Measurements from ENCODE around the gene EHMT1.

Gene EHMT1

DNA sequence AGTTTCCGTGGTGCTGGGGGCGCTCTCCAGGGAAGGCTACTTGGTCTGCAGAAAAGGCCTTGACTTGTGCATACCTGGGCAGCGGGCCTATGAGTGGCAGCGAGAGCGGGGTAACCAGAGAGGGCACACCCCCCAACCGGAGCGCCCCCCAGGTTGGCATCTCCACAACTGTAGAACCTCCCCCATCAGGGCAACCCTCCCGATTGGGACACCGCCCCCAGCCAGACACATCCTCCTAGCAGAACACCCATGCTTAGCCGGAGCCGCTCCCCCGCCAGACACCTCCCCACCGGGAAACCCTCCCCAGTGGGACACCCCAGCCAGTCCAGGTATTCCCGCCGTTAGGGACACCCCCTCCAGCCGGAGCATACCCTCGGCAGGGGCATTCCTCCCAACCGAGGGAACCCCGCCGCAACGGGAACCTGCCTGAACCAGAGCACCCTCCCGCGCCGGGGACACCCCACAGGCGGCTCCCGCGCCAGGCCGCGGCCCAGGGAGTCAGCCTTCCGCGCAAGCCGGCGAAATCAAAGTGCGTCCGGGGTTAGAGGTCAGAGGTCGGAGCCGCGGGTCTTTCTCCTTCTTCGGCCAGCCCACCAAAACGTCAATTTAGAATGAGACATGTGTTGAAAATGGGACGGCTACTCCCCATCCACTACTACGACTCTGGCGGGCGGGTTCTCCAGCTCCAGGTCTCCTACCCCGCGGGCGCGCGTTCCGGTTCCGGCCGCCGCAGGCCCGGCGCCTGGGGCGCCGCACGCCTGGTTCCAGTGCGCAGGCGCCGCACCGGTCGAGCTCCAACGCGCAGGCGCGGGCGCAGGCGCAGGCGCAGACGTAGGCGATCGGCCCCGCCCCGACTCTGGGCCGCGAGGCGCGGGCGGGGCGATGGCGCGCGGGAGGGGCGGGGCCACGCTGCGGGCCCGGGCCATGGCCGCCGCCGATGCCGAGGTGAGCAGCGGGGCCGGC, at the start of gene EHMT1:
Gene EHMT1, plus strand, starts transcription at position 901 of the 963 bp plus-strand sequence. Its CDS starts 24 bp downstream, at position 925.
- DNase-seq (ENCODE audit: low spot score) (peak; percentile 97), FAIRE-seq (no peak)

DNA sequence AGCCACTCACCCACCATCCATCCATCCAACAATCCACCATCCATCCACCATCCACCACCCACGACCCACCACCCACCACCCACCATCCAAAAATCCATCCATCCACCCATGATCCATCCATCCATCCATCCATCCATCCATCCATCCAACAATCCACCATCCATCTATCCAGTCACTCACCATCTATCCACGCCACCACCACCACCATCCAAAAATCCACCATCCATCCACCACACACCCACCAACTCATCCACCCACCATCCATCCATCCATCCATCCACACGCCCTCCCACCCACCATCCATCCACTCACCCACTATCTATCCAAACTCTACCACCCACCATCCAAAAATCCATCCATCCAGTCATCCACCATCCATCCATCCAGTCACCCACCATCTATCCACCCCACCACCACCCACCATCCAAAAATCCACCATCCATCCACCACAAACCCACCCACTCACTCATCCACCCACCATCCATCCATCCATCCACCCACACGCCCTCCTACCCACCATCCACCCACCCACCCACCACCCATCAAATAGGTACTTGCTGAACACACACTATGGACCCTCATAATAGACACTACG, 49.1 kb upstream of the EHMT1 start:
- no peak for DNase-seq (ENCODE audit: low spot score)
- peak; percentile 37 for FAIRE-seq

DNA sequence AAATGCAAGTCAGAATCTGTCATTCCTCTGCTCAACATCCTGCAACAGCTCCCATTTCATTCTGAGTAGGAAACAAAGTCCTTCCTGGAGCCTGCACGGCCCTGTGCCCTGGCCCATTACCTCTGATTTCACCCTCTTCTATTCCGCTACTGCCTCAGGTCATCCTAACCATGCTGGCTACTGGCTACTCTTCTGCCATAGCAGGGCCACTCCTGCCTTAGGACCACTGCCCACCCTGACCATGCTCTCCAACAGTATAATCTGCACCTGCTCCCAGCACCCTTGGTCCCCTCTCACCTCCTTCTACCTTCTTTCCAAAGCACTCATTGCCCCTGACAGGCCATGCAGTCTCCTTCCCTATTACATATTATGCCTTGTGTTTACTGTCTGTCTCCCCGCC, 48.2 kb upstream of the EHMT1 start:
- FAIRE-seq (no peak), DNase-seq (ENCODE audit: low spot score) (no peak)

DNA sequence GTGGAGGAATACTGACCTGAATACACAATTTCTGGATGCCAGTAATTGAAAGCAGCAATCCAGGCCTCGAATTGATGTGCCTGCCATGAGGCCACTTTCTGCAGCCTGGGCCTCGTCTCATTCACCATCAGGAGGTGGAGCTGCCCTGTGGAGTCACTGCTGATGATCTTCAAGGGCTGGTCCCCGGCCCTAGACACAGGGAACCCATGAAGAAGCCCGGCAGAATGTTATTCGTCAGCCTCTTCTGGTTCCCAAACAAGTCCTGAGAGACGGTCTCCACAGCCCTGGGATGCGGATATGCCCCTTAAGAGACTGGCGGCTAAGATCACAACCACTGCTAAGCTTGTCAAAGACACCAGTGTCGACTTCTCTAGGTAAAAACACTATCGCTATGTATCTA, 44.6 kb upstream of the EHMT1 start:
- FAIRE-seq (no peak), DNase-seq (ENCODE audit: low spot score) (no peak)

DNA sequence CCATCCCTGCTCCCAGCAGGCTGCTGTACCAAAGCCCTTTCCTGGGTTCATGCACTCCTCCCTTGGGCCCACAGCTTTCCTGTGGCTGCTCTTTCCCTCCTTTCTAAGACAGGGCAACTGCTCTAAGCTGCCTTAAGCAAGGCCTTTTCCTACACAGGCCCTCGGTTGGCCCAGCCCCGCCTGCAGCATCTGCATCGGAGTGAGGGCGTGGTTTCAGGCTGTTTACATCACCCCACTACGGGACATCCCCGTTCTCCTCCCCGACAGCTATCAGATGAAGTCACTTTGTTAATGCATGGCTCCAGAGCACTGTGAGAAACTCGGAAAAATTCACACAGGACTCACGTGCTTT, 43.5 kb upstream of the EHMT1 start:
- no peak for DNase-seq (ENCODE audit: low spot score)
- no peak for FAIRE-seq

DNA sequence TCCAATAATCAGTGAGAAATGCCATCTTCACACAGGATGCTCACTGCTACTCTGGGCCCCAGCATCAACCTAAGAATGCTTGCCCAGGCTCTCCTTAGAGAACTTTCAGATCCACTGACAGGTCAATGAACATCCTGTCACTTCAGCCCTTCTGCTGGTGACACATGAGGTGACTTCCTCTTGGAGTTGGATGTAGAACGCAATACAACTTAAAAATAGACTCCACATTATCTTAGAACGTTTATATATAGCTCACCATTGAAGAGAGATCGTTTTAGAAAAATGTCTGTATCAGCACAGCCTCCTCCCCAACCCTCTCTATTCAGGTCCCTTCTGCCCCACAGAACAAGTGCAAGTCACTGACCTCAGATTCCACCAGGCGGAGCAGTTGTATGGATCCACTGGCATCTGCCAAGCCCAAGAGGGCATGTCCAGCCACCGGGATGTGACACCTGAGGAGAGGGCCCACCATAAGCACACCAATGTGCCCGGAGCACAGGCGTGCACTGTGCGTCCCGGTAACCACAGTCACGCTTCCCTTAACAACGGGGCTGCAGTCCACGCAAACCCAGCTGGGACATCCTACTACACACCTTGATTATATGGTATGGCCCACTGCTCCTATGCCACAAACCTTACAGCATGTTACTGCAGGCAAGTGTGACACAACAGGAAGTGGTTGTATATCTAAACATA, 42.9 kb upstream of the EHMT1 start:
- FAIRE-seq (no peak), DNase-seq (ENCODE audit: low spot score) (no peak)

DNA sequence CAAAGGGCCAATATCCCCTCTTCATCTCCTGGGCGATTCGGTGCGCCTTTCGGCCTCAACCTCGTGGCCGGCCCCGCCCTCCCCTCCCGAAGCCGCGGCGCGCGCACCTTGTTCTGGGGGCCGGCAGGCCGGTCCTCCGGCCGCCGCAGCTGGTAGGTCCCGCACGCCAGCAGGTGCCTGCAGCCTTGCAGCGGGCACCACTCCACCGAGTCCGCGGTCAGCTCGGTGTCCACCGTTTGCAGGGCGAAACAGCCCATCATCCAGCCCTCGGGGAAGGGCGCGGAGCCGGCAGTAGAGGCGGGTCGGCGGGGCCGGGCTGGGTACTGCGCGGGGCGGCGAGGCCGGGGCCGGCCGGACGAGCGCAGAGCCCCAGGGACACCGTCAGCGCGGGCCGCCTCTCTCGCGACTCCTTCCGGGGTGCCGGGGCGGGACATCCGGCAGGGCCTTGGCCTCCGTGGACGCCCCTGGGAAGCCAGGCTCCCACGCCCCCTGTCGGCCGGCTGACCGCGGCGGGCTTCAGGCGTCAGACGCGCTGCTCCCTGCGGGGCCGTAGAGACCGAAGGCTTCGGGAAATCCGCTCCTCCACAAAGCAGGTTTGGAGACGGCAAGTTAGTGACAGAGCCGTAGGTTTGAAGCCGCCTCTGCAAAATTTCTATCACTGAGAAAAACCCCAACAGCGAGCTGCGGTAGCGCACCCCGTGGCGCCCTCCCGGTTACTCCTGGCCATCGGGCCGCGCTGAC, 40.1 kb upstream of the EHMT1 start, which contains the start of gene DPH7:
Gene DPH7, minus strand, starts transcription at position 408 of the 741 bp plus-strand sequence. Its CDS starts 148 bp downstream, at position 260.
- FAIRE-seq (peak; percentile 13), DNase-seq (ENCODE audit: low spot score) (peak; percentile 98)

DNA sequence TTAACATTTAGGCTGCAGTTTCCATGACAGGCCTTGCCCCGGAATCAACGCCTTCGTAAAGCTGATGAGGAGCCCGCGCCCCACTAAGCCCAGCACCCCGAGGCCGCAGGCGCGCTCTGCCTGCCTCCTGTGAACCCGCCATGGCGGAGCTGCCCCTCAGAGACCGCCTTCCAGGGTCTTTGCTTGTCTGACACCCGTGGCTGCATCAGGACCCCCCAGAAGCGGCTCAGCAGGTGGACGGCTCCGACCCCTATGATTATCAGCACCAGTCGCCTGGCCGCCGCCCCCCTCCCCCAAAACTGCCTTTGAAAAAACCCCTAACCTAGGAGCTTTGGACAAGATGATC, 39.6 kb upstream of the EHMT1 start:
- DNase-seq (ENCODE audit: low spot score) (no peak), FAIRE-seq (no peak)

DNA sequence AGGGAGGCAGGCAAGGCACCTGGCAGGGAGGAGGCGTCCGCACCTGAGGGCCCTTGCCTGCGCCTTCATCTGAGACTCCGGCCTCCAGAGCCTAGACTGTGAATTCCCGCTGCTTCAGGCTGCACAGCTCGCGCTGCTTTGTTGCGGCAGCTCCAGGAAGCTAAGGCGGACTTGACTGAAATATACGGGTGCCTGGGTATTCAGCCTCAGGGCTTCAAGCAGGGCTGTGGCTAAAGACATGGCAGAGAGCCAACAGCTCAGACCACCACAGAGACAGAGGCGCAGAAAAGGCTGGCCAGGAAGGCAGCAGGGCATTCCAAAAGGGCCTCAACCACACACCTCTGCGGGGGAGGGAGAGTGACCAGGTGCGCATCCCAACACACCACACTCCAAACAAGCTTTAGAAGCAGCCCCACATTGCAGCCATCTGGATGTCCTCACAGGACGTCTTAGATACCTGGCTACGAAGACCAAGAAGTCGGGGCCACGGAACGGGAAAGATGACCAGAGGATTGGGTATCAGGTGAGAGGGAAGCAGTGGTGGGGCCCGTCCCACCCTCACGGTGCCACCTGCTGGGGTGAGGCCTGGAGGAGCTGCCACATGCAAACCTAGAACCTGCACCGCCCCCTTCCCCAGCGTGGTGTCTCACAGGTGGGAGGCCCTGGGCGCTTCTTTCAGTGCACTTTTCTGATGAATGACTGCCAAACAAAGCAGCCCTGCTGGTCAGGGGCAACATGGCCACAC, 38.4 kb upstream of the EHMT1 start:
- FAIRE-seq (no peak), DNase-seq (ENCODE audit: low spot score) (no peak)

DNA sequence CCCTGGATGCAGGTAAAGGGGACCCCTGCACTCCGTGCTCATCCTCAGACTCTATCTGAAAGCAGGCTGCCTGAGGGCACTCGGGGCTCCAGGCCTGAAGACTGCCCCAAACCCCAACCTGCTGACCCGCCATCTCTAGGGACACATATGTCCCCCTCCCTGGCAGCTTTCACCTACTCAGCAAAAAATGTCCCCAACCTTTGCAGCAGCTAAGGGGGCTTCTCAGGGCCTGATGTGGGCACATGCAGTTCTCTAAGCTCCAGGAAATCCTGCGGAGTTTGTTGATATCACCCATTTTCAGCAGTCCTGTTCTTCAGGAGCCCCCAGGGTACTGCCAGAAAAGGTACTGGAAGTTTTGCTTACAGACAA, 37.9 kb upstream of the EHMT1 start:
- FAIRE-seq (no peak), DNase-seq (ENCODE audit: low spot score) (no peak)

DNA sequence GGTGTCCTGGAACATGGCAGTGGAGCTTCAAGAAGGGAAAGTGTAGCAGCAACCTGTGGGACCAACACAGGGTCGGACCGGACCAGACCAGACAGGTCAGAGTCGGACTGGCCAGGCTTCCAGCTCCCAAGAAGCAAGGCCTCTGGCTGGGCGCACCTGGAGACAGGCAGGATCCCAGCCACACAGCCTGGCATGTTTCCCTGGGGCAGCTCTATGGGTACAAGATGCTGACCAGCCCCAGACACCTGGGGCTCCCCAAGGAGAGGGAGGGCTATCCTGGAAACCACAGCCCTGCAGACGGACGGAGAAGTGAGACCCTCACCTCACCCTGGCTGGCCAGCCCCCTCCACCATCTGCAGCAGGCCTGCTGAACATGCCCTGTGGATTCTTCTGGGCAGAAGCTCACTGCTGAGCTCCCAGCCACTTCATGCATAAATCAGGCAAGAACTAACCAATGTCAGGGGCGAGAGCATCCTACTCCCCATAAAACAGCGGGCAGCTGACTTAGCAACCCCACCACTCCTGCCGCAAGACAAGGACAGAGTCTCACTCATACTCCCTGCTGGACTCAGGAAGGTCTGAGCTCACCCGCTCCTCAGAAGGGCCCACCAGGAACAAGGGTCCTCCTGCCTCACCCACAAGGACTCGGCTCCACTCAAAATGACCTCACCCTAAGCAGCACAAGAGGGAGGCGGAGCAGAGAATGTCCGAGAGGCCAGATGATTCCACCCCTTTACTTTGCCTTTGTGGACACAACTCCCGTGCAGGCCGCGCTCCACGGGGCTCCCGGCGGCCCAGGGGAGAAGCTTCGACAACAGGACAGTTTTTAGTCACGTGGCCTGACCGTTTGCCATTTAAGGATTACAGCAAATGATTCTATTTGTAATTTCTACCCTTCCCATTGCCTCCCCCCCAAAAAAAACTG, 37.2 kb upstream of the EHMT1 start:
- no peak for FAIRE-seq
- no peak for DNase-seq (ENCODE audit: low spot score)

DNA sequence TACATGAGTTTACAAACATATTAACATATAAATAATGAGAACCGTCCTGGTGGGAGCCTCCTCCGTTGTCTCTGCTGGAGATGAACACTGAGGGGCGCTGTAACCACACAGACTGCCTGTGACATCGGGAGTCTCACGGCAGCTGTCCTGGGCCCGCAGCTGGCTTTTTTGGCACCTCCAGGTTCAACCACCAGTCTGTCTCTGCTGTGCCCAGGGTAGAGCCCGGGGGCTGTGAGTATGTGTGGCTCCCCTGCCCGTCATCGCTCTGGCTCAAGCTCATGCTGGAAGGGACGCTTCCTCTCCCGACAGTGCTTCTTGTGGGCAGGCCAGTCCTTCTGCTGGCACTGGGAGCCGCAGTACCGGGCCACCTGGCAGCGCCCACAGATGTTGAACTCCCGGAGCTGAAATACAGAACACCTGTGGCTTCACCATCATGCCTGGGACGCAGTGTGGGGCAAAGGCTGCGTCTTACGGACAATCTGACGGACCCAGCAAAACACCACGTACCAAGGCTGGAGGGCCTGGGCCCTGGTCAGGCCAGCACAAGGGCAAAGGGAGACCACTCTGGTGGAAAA, 36.4 kb upstream of the EHMT1 start:
- no peak for FAIRE-seq
- no peak for DNase-seq (ENCODE audit: low spot score)

DNA sequence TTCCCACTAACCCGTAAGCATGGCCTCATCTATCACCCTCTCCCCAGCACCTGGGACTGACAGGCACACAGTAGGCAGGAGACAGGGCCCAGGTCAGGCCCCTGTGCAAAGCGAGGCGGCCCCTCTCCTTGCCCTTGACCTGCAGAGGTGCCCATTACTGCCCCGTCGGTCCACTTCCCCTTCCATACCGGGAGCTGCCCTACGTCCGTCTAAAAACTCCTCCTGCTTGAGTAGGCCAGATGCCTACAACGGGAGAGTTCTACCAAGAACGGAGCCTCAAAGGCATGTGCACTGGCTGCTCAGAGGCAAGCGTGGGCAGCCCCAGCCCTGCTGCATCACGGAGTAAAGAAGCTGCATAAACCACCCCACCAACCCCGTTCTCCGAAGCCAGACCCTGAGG, 35.5 kb upstream of the EHMT1 start:
- FAIRE-seq: no peak
- DNase-seq (ENCODE audit: low spot score): no peak

DNA sequence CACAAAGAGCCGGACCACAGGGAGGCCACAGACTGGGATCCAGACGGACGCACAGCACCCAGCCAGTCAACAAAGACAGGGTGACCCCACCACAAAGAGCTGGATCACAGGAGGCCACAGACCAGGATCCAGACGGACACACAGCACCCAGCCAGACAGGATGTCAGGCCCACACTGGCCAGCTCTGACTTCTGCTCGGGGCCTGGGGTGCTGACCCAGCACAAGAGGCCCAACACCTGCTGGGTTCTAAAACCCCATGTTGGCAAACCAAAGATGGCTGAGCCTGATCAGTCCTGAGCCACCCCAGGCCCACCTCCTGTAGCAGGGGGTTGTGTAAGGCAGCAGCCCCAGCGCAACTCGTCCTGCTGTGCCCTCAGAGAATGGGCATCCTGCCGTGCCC, 34.8 kb upstream of the EHMT1 start:
- no peak for FAIRE-seq
- no peak for DNase-seq (ENCODE audit: low spot score)

DNA sequence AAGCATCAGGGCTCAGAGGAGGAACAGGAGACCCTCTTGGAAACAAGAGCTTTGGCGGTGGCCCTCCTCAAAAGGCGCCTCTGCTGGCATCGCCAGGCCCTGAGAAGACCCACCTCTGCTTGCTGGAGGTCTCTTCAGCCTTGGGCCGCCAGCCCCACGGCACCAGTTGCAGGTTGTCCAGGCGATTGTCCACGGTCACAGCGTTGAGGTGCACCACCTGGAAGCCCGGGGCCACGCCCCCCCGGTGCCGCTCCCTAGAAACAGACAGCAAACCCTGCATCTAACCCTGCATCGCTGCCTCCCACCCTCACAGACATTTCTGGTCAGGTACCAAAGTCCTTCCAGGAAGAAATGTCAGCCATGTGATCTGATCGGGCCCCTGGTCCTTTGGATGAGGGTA, 32.0 kb upstream of the EHMT1 start:
- DNase-seq (ENCODE audit: low spot score) (no peak), FAIRE-seq (no peak)

DNA sequence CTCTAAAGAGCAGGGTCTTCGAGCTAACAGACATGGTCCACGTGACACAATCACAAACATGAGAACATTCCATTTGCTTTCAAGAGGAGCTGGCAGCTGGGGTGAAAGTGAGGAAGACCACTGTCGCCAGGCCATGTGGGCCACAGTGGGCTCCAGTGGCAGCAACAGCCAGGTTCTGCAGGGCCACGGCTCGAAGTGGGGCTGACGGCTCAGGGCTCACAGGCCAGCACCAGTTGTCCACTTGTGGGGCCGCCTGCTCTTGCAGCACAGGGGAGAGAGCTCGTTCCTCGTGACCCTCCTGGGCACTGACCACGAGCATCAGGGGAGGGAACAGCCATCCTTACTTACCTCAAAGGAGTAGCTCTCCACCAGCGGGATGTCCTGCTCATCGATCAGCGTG, 30.5 kb upstream of the EHMT1 start:
- FAIRE-seq: no peak
- DNase-seq (ENCODE audit: low spot score): no peak

DNA sequence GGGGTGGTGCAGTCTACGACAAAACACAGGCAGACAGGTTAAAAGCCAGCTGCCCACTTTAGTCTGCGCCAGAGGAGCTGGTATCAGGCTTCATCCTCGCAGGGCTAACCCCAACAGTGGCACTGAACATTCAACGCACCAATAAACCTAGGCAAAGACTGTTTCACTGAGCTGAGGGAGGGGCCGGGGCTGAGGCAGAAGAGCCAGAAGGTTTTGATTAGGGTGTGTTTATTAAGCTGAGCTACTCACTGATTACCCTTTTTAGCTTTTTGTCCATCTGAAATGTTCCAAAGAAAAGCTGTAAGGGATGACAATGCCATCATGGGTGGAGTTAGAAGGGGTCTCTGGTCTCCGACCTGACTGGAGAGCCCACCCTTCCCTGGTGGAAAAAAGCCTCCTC, 29.9 kb upstream of the EHMT1 start:
- DNase-seq (ENCODE audit: low spot score) (no peak), FAIRE-seq (no peak)

DNA sequence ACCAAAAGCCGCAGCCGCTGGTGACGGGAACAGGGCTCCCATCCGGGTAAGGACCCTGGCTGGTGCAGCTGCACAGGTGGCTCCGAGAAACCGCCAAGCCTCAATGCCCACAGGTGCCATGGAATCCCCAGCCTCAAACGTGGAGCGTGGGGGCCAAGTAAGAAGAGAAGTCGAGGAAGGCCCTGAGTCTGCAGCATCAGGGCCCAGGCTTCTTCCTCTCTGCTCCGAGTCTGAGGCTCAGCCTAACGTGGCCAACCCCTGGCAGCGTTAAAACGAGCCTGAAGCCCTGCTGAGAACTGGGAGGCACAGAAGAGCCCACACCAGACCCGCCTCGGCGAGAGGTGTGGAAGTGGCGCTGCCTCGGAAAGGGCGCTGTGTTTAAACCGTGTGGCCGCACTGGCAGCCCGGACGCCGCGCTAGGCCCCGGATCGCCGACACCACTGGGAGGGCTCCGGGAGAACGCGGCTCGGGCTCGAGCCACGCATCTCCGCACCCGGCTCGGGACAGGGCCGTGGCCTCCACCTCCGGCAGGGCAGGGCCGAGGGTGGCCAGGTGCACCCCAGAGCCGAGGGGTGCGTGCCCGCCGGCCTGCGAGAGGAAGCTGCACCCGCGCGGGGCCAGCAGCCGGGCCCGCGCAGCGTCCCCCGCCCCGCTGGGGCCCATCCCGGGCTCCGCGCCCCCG, 29.2 kb upstream of the EHMT1 start:
- FAIRE-seq (no peak), DNase-seq (ENCODE audit: low spot score) (no peak)

DNA sequence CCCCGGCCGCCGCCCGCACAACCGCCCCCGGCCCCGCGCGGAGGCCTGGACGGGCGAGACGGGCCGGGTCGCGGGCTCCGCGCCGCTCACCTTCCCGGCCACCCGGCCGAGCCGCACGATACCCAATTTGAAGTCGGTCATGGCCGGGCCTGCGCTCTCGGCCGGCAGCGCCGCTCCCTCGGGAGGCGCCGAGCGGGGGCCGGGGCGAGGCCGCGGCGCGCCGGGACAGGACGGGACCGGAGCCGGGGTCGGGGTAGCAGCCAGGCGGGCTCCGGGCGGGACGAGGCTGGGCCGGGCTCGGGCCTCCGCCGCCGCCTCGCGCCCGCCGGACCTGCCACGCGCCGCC, 28.7 kb upstream of the EHMT1 start:
- DNase-seq (ENCODE audit: low spot score) (peak; percentile 26), FAIRE-seq (no peak)

Measured in urothelium cell line (cell line).